ENCODE measurements around the gene TRIM41.

Gene TRIM41

DNA sequence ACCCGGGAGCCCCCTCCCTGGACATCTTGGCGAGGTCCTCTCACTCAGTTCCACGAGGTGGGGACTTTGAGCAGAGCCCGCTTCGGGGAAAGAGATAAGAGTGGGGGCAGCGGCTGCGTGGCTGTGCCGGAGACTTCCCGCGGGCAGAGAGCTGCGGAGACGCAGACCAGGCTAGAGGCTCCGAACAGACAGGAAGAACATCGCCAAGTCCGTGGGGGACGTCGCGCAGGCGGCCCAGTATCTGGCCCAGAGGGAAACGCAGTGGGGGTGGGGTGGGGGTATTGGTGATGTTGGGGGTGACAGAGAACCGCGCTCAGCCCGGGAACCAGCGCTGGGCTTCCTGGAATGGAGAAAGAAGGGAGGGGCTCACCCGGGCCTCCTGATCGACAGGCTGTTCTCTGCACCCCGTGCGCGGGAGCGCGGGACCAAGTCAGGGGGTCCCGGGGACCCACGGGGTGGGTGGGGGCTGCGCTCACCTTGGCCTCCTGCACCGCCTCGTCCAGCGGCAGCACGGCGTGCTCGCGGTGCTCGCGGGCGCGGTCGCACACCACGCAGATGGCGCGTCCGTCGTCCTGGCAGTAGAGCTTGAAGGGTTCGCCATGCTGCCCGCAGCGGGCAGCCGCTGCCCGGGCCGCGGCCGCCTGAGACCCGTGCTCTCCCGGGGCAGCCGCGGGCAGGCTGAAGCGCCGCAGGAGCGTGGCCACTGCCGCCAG, 18.8 kb upstream of the TRIM41 start (continued):
- TF ChIP-seq, protein P1, sequence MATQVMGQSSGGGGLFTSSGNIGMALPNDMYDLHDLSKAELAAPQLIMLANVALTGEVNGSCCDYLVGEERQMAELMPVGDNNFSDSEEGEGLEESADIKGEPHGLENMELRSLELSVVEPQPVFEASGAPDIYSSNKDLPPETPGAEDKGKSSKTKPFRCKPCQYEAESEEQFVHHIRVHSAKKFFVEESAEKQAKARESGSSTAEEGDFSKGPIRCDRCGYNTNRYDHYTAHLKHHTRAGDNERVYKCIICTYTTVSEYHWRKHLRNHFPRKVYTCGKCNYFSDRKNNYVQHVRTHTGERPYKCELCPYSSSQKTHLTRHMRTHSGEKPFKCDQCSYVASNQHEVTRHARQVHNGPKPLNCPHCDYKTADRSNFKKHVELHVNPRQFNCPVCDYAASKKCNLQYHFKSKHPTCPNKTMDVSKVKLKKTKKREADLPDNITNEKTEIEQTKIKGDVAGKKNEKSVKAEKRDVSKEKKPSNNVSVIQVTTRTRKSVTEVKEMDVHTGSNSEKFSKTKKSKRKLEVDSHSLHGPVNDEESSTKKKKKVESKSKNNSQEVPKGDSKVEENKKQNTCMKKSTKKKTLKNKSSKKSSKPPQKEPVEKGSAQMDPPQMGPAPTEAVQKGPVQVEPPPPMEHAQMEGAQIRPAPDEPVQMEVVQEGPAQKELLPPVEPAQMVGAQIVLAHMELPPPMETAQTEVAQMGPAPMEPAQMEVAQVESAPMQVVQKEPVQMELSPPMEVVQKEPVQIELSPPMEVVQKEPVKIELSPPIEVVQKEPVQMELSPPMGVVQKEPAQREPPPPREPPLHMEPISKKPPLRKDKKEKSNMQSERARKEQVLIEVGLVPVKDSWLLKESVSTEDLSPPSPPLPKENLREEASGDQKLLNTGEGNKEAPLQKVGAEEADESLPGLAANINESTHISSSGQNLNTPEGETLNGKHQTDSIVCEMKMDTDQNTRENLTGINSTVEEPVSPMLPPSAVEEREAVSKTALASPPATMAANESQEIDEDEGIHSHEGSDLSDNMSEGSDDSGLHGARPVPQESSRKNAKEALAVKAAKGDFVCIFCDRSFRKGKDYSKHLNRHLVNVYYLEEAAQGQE (tag by site-specific recombination; IDR thresholded peaks at IDR 0.05) = no peak
- TF ChIP-seq ZBTB1 (tag by site-specific recombination; IDR thresholded peaks at IDR 0.05) (no peak), ZNF394 (tag by site-specific recombination; IDR thresholded peaks at IDR 0.05; ENCODE audit: borderline replicate concordance) (no peak), ZNF214 (tag by site-specific recombination; IDR thresholded peaks at IDR 0.05; ENCODE audit: borderline replicate concordance) (no peak), ZBTB8A (tag by site-specific recombination; IDR thresholded peaks at IDR 0.05) (no peak; the same call in 1 of the 2 replicates), ZNF23 (tag by site-specific recombination; IDR thresholded peaks at IDR 0.05; ENCODE audit: borderline replicate concordance) (no peak), KLF7 (tag by site-specific recombination; IDR thresholded peaks at IDR 0.05; ENCODE audit: borderline replicate concordance) (no peak), ZNF2 (tag by site-specific recombination; IDR thresholded peaks at IDR 0.05) (no peak), YY1 (tag by site-specific recombination; IDR thresholded peaks at IDR 0.05) (0 out of 2 replicates have a peak, but pooled peaks have one; percentile 7), ZNF654 (tag by site-specific recombination; IDR thresholded peaks at IDR 0.05; ENCODE audit: low read depth) (no peak), ZNF24 (tag by site-specific recombination; IDR thresholded peaks at IDR 0.05) (no peak), ZNF133 (tag by site-specific recombination; IDR thresholded peaks at IDR 0.05) (no peak), YY2 (tag by site-specific recombination; IDR thresholded peaks at IDR 0.05) (no peak), KLF1 (tag by site-specific recombination; IDR thresholded peaks at IDR 0.05) (0 out of 2 replicates have a peak, but pooled peaks have one; percentile 3), SETDB1 (IDR thresholded peaks at IDR 0.05; ENCODE audit: insufficient read length, low read length) (no peak), ZNF623 (tag by site-specific recombination; IDR thresholded peaks at IDR 0.05) (no peak), OSR2 (tag by site-specific recombination; IDR thresholded peaks at IDR 0.05) (no peak), ZNF560 (tag by site-specific recombination; IDR thresholded peaks at IDR 0.05; ENCODE audit: borderline replicate concordance) (no peak)
- TF ChIP-seq, protein P2, sequence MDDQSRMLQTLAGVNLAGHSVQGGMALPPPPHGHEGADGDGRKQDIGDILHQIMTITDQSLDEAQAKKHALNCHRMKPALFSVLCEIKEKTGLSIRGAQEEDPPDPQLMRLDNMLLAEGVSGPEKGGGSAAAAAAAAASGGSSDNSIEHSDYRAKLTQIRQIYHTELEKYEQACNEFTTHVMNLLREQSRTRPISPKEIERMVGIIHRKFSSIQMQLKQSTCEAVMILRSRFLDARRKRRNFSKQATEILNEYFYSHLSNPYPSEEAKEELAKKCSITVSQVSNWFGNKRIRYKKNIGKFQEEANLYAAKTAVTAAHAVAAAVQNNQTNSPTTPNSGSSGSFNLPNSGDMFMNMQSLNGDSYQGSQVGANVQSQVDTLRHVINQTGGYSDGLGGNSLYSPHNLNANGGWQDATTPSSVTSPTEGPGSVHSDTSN (CRISPR knock-in tag; IDR thresholded peaks at IDR 0.05) = no peak
- TF ChIP-seq, protein P3, sequence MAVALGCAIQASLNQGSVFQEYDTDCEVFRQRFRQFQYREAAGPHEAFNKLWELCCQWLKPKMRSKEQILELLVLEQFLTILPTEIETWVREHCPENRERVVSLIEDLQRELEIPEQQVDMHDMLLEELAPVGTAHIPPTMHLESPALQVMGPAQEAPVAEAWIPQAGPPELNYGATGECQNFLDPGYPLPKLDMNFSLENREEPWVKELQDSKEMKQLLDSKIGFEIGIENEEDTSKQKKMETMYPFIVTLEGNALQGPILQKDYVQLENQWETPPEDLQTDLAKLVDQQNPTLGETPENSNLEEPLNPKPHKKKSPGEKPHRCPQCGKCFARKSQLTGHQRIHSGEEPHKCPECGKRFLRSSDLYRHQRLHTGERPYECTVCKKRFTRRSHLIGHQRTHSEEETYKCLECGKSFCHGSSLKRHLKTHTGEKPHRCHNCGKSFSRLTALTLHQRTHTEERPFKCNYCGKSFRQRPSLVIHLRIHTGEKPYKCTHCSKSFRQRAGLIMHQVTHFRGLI (tag by site-specific recombination; IDR thresholded peaks at IDR 0.05) = no peak
- TF ChIP-seq, protein P4, sequence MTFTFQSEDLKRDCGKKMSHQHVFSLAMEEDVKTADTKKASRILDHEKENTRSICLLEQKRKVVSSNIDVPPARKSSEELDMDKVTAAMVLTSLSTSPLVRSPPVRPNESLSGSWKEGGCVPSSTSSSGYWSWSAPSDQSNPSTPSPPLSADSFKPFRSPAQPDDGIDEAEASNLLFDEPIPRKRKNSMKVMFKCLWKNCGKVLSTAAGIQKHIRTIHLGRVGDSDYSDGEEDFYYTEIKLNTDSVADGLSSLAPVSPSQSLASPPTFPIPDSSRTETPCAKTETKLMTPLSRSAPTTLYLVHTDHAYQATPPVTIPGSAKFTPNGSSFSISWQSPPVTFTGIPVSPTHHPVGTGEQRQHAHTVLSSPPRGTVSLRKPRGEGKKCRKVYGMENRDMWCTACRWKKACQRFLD (tag by site-specific recombination; IDR thresholded peaks at IDR 0.05) = no peak
- TF ChIP-seq, protein P5, sequence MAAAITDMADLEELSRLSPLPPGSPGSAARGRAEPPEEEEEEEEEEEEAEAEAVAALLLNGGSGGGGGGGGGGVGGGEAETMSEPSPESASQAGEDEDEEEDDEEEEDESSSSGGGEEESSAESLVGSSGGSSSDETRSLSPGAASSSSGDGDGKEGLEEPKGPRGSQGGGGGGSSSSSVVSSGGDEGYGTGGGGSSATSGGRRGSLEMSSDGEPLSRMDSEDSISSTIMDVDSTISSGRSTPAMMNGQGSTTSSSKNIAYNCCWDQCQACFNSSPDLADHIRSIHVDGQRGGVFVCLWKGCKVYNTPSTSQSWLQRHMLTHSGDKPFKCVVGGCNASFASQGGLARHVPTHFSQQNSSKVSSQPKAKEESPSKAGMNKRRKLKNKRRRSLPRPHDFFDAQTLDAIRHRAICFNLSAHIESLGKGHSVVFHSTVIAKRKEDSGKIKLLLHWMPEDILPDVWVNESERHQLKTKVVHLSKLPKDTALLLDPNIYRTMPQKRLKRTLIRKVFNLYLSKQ (tag by site-specific recombination; IDR thresholded peaks at IDR 0.05; ENCODE audit: borderline replicate concordance) = no peak
- TF ChIP-seq, protein P6, sequence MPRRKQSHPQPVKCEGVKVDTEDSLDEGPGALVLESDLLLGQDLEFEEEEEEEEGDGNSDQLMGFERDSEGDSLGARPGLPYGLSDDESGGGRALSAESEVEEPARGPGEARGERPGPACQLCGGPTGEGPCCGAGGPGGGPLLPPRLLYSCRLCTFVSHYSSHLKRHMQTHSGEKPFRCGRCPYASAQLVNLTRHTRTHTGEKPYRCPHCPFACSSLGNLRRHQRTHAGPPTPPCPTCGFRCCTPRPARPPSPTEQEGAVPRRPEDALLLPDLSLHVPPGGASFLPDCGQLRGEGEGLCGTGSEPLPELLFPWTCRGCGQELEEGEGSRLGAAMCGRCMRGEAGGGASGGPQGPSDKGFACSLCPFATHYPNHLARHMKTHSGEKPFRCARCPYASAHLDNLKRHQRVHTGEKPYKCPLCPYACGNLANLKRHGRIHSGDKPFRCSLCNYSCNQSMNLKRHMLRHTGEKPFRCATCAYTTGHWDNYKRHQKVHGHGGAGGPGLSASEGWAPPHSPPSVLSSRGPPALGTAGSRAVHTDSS (tag by site-specific recombination; IDR thresholded peaks at IDR 0.05) = no peak
- TF ChIP-seq, protein P7, sequence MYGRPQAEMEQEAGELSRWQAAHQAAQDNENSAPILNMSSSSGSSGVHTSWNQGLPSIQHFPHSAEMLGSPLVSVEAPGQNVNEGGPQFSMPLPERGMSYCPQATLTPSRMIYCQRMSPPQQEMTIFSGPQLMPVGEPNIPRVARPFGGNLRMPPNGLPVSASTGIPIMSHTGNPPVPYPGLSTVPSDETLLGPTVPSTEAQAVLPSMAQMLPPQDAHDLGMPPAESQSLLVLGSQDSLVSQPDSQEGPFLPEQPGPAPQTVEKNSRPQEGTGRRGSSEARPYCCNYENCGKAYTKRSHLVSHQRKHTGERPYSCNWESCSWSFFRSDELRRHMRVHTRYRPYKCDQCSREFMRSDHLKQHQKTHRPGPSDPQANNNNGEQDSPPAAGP (tag by site-specific recombination; IDR thresholded peaks at IDR 0.05) = no peak
- TF ChIP-seq, protein P8, sequence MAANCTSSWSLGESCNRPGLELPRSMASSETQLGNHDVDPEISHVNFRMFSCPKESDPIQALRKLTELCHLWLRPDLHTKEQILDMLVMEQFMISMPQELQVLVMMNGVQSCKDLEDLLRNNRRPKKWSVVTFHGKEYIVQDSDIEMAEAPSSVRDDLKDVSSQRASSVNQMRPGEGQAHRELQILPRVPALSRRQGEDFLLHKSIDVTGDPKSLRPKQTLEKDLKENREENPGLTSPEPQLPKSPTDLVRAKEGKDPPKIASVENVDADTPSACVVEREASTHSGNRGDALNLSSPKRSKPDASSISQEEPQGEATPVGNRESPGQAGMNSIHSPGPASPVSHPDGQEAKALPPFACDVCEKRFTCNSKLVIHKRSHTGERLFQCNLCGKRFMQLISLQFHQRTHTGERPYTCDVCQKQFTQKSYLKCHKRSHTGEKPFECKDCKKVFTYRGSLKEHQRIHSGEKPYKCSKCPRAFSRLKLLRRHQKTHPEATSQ (tag by site-specific recombination; IDR thresholded peaks at IDR 0.05) = no peak
